H1 (cell line): ENCODE measurements around the gene THTPA.

Experiments
- CEBPB ChIP-seq: IDR thresholded peaks from 2 replicates; pipeline ENCODE4 v1.6.1; 2012; ENCODE audit warnings: low read depth, low read length
- CHD2 ChIP-seq: IDR thresholded peaks from 2 replicates; pipeline ENCODE4 v1.6.1; 2012; ENCODE audit warnings: low read length, improper control_type of control experiment
- HDAC2 ChIP-seq, 2 experiments: fragments of 300-600 bp in 1 of 2; sonication (generic) in 1 of 2; IDR thresholded peaks; 2 replicates each; pipeline ENCODE4 v1.6.1; 2011 to 2012; ENCODE audit warnings: low read depth in 2 of 2, low read length in 2 of 2, mild to moderate bottlenecking in 2 of 2, moderate library complexity in 2 of 2, borderline replicate concordance in 1 of 2, inconsistent platforms in 1 of 2
- TF ChIP-seq, protein P1 (sequence below), 3 experiments: IDR thresholded peaks; 1 replicate in 2 of 3; 2 replicates in 1 of 3; pipeline versions ENCODE4 v1.5.1 to v1.6.1; 2011; ENCODE audit warnings: low read length in 3 of 3, mild to moderate bottlenecking in 3 of 3, inconsistent platforms in 2 of 3, low read depth in 1 of 3, moderate library complexity in 1 of 3; ENCODE audit not compliant: insufficient read depth in 1 of 3; ENCODE audit errors: control extremely low read depth in 1 of 3

DNA sequence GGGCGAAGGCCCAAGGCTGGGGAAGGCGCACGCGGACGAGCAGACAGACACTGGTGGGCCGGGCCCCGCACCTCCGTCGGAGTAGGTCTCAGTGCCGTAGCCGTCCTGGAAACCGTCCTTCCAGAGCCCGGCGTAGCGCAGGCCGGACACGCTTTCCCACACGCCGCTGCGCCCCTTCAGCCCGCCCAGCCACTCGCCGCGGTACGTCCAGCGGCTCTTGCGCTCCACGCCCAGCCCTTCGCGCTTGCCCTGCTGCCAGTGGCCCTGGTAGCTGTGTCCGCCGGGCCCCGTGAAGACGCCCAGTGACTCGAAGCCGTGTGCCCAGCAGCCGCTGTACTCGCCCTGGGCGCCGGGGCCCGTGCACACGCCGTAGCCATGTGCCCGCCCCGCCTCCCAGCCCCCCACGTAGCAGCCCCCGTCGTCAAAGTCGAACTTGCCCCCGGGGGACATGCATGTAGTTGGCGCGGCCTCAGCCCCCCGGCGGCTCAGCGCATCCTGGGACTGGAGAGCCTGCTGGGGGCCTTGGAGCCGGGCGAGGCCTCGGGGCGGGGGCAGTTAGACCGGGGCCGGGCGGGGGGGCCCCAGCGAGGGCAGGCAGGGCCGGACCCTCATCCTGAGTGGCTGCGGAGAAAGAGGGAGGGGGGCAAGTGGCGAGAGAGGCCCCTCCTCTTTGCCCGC, 21.1 kb downstream of the THTPA start:
- TF ChIP-seq, protein P1, sequence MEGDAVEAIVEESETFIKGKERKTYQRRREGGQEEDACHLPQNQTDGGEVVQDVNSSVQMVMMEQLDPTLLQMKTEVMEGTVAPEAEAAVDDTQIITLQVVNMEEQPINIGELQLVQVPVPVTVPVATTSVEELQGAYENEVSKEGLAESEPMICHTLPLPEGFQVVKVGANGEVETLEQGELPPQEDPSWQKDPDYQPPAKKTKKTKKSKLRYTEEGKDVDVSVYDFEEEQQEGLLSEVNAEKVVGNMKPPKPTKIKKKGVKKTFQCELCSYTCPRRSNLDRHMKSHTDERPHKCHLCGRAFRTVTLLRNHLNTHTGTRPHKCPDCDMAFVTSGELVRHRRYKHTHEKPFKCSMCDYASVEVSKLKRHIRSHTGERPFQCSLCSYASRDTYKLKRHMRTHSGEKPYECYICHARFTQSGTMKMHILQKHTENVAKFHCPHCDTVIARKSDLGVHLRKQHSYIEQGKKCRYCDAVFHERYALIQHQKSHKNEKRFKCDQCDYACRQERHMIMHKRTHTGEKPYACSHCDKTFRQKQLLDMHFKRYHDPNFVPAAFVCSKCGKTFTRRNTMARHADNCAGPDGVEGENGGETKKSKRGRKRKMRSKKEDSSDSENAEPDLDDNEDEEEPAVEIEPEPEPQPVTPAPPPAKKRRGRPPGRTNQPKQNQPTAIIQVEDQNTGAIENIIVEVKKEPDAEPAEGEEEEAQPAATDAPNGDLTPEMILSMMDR (IDR thresholded peaks at IDR 0.05; ENCODE audit: control extremely low read depth in 1 of 3, insufficient read depth in 1 of 3, low read depth in 1 of 3, low read length in 3 of 3) = no peak
- TF ChIP-seq CEBPB = no peak
- TF ChIP-seq CHD2 = no peak
- no peak for TF ChIP-seq HDAC2 (IDR thresholded peaks at IDR 0.05; ENCODE audit: borderline replicate concordance in 1 of 2, low read depth in 2 of 2, low read length in 2 of 2)
